Activated CD4-positive, alpha-beta T cell treated with anti-CD3 and anti-CD28 coated beads, Interleukin-2, Interleukin-4, amounts not matched to agents 100 ng/mL and 50 ng/mL, durations not matched to agents 16 hours and 8 hours (primary cell): ENCODE results near the gene ZW10.

ENCODE experiments used
- DNase-seq: peaks from one replicate; pipeline ENCODE4 v3.0.0-alpha.2; 2020; ENCODE audit warnings: low spot score

ZW10 gene

GRCh38 chr11:113697111-113697510 lies 76.4 kb downstream of the ZW10 start:
- no peak for DNase-seq

DNA sequence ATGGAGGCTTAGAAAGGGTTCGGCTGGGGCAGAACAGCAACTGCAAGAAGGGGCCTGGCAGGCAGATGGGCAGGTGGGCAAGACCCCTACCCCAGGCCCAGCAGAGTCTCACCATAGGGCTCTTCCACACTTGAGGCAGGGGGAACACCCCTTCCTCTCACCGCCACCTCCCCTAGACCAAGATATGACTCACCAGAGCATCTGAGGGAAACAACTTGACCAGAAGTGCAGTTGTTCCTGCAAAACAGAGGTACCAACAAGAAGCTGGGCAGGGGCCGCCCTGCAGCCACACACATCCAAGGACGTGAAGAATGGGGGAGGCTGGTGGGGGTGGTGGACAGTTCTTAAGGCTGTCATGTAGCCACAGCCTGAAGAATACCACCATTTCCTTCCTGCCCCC lies 78.3 kb downstream of the ZW10 start:
- DNase-seq: peak; percentile 17

GRCh38 chr11:113694390-113694789 lies 79.1 kb downstream of the ZW10 start:
- DNase-seq: no peak

DNA sequence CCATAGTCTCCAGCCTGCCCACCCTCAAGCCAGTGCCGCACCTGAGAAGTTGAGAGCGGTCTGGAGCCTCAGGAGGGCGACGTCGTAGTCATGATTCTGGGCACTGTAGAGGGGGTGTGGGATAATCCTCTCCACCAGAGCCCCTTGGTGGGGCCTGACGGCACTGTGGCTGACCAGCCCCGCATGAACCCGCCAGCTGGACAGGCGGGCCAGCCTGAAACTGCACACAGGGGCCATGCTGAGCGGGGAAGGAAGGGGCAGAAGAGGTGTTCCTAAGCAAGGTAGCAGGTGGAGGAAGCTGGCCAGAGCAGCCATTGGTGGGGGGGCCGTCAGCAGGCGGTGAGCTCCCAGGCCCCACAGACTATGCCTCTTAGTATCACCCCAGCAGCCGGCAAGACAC lies 80.5 kb downstream of the ZW10 start:
- DNase-seq: no peak

- peak; percentile 42 for DNase-seq
Measured at GRCh38 chr11:113690619-113691569, 82.6 kb downstream of the ZW10 start.

DNA sequence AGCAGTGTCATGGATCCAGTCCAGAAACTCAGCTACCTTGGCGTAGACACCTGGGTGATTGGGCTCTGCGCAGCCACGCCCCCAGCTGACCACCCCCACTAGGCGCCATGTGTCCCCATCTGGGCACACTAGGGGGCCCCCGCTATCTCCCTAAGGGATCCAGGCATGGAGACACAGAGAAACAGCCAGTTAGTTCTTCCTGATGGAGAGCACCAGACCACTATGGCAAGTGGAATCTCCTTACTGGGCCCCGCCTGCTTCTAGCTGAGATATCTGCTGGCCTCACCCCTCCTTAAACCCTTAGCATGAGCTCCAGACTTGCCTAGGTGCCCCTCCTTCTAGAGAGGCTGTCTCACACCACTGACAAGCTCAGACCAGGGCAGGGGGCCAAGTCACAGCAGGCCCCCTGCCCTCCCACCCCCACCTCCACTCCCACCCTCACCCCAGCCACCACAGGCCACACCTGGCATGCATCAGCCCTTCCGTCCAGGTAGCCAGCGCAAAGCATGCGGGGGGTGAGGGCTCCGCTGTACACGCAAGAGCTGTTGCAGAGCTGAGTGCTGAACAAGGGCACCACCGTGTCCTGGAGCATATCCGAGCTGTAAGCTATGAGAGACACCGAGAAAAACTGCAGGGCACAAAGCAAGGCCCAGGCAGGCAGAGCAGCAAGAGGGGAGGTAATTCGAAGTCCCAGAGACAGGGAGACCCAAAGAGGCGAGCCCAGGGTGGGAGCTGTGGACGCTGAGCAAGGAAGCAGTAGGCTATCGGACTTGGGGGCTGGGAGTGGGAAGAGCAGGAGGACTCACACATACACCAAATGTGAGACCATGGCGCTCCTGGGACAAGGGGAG lies 83.5 kb downstream of the ZW10 start:
- no peak for DNase-seq

DNA sequence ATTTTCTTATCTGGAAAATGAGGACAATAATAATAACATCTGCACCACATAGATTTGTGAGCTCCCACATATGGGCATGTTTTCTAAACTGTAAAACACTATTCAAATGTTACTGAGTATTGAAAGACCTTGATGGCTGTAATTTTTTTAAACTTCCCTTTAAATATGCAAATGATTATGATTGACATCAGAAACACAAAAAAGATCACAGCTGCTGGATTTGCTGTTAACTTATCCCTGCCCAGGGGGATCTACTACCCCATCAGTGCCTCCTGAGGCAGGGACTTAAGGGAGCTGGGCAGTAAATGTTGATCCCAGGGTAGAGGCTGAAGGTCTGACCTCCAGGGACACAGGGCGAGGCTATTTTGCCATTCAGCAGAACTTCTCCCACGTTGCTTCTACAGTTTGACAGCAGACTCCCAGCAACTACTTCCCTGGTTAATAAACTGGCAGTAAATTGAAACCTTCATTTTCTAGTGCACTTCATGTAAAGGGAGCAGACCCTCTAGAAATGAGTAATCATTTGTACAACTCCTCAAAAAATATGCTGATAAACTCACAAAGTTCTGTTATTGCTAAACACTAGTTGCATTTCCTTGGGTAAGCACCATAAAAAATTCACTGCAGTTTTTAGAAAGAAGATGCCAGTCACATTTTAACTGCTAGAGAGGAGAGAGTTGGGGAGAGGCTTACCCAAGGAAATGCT lies 87.7 kb downstream of the ZW10 start:
- DNase-seq: peak; percentile 74

GRCh38 chr11:113684496-113684895 lies 89.0 kb downstream of the ZW10 start:
- DNase-seq: no peak

DNA sequence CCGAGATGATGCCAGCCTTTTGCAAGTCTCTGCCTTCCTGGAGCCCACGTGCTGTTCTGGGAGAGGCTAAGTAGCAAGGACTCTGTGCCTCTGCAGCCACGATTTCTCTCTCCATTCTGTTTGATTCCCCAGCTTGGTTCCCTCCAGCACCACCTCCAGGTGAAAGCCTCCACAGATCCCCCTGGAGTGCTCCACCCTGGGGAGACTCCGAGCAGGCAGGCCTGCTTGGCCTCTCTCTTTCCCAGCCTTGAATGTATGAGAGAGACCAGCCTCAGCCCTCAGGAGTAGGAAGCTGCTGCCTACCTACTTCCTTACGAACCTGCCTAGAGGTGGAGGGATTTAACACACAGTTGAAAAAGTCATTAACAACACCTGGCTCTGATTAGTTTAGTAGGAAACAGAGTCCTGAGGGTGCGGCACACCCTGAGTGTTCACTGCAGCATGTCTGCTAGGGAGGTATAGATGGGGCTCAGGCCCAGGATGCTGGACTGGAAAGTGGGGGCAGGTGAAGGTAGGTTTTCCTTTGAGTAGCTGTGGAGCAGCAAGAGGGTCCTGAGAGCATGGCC lies 89.9 kb downstream of the ZW10 start:
- no peak for DNase-seq
